K562 (cell line): Measurements from ENCODE around the gene SESN3. TPM values are rescaled to one million over a fixed set of nuclear protein-coding genes. Genes with fewer than 3 reads are reported as not detected.

ENCODE experiments used
- ATAC-seq: fragments of 200-7000 bp; cut with Tn5 transposase; 3 replicates; pipeline ENCODE4 v1.9.1; 2020; ENCODE audit warnings: moderate library complexity
- BruUV-seq: library from RNA; stranded (reverse); fragments of 400-500 nt; replicated peaks from 2 replicates; lab custom pipeline; 2021; lab: Mats Ljungman, UMichigan
- CTCF ChIA-PET: fragments of 300-600 bp; formaldehyde crosslinking; extraction: SDS; loops from one replicate; lab custom pipeline; 2021; ENCODE audit warnings: low intra/inter-chr PET ratio; lab: Yijun Ruan, JAX
- POLR2A ChIA-PET: fragments of 300-600, 350-650 bp; sonication (Branson Sonifier 250); formaldehyde crosslinking; extraction: SDS; loops from one replicate; lab custom pipeline; 2021; ENCODE audit warnings: antibody characterized with exemption, inconsistent platforms; lab: Yijun Ruan, JAX
- DNase-seq, 4 experiments: peaks; one replicate each; pipeline versions ENCODE4 v3.0.0 to v3.0.0-alpha.2; 2011 to 2018; ENCODE audit warnings: low spot score in 3 of 4, mixed read lengths in 3 of 4; ENCODE audit errors: extremely low read depth in 1 of 4
- FAIRE-seq: peaks from 2 replicates; lab custom pipeline; 2011; peaks lifted over from hg19 to GRCh38; lab: Jason Lieb, UNC
- H2AFZ ChIP-seq: 2 replicates; pipeline ENCODE4 v1.6.0; 2011; ENCODE audit warnings: low read depth, low read length, control low read depth, inconsistent platforms
- H3K27ac ChIP-seq: fragments of 200-600 bp; 3 replicates; pipeline ENCODE4 v1.8.0; 2011; ENCODE audit warnings: low read depth, mild to moderate bottlenecking, control low read depth, inconsistent platforms, low read length, moderate library complexity, mixed read lengths; ENCODE audit errors: extremely low read depth
- H3K27me3 ChIP-seq, 2 experiments: fragments of 300-600 bp in 1 of 2; 2 replicates in 1 of 2; 3 replicates in 1 of 2; pipeline versions ENCODE4 v1.6.0 to v1.8.0; 2011; ENCODE audit warnings: inconsistent platforms in 2 of 2, low read length in 2 of 2, mild to moderate bottlenecking in 1 of 2, mixed read lengths in 1 of 2, moderate library complexity in 1 of 2; ENCODE audit not compliant: control insufficient read depth in 2 of 2, insufficient read depth in 2 of 2
- H3K36me3 ChIP-seq: fragments of 300-600 bp; 3 replicates; pipeline ENCODE4 v1.8.0; 2011; ENCODE audit warnings: mild to moderate bottlenecking, low read length, inconsistent platforms; ENCODE audit not compliant: control insufficient read depth, insufficient read depth
- H3K4me1 ChIP-seq, 2 experiments: fragments of 200-600 bp in 1 of 2; replicated peaks in 1 of 2; 2 replicates in 1 of 2; 3 replicates in 1 of 2; pipeline versions ENCODE4 v1.5.1 to v1.8.0; 2011; ENCODE audit warnings: inconsistent platforms in 2 of 2, low read length in 2 of 2, mild to moderate bottlenecking in 1 of 2, mixed read lengths in 1 of 2, moderate library complexity in 1 of 2; ENCODE audit not compliant: control insufficient read depth in 2 of 2, insufficient read depth in 2 of 2
- H3K4me2 ChIP-seq: 2 replicates; pipeline ENCODE4 v1.6.1; 2011; ENCODE audit warnings: low read length, control low read depth, inconsistent platforms, mixed read lengths; ENCODE audit not compliant: insufficient read depth
- H3K4me3 ChIP-seq: fragments of 200-600 bp; sonication (generic), shearing (Covaris generic); 2 replicates; pipeline ENCODE4 v1.5.1; 2016; ENCODE audit warnings: control low read depth, inconsistent platforms
- H3K79me2 ChIP-seq: fragments of 200-600 bp; 3 replicates; pipeline ENCODE4 v1.8.0; 2011; ENCODE audit warnings: low read length, inconsistent platforms; ENCODE audit not compliant: control insufficient read depth, insufficient read depth
- H3K9ac ChIP-seq, 2 experiments: 2 replicates each; pipeline versions ENCODE4 v1.6.0 to v1.6.1; 2011; ENCODE audit warnings: low read depth in 2 of 2, low read length in 2 of 2, control low read depth in 1 of 2, inconsistent platforms in 1 of 2, mild to moderate bottlenecking in 1 of 2, mixed read lengths in 1 of 2; ENCODE audit not compliant: insufficient read depth in 1 of 2
- H3K9me1 ChIP-seq: one replicate; pipeline ENCODE4 v1.6.0; 2011; ENCODE audit warnings: inconsistent platforms, mild to moderate bottlenecking, low read length, moderate library complexity; ENCODE audit not compliant: control insufficient read depth, insufficient read depth
- H3K9me3 ChIP-seq: replicated peaks from 2 replicates; pipeline ENCODE4 v1.5.1; 2011; ENCODE audit warnings: low read depth, low read length, inconsistent platforms; ENCODE audit not compliant: control insufficient read depth, insufficient read depth
- H4K20me1 ChIP-seq: replicated peaks from 2 replicates; pipeline ENCODE4 v1.6.1; 2011; ENCODE audit warnings: low read length, inconsistent platforms, mixed read lengths; ENCODE audit not compliant: control insufficient read depth, insufficient read depth
- ARHGAP35 ChIP-seq: fragments of 450-650 bp; IDR thresholded peaks from 2 replicates; pipeline ENCODE4 v1.6.1; 2018; ENCODE audit not compliant: partially characterized antibody
- C11orf30 ChIP-seq: fragments of 450-650 bp; IDR thresholded peaks from 2 replicates; pipeline ENCODE4 v1.6.1; 2016; ENCODE audit warnings: low read depth, mild to moderate bottlenecking
- EZH2 ChIP-seq: IDR thresholded peaks from 2 replicates; pipeline ENCODE4 v1.6.1; 2012; ENCODE audit warnings: low read depth, mild to moderate bottlenecking, inconsistent platforms, low read length, borderline replicate concordance
- KAT7 ChIP-seq: sonication (generic); formaldehyde crosslinking; IDR thresholded peaks from 2 replicates; pipeline ENCODE4 v1.8.0; 2022; ENCODE audit warnings: missing genetic modification reagents, mild to moderate bottlenecking, borderline replicate concordance
- MAFG ChIP-seq: fragments of 450-650 bp; conservative IDR thresholded peaks from 2 replicates; pipeline ENCODE4 v1.6.1; 2016; ENCODE audit warnings: missing genetic modification characterization, missing compliant biosample characterization
- SMAD2 ChIP-seq: fragments of 150-350 bp; IDR thresholded peaks from 2 replicates; pipeline ENCODE4 v1.6.1; 2014; ENCODE audit warnings: low read depth, mild to moderate bottlenecking, low read length
- TBP ChIP-seq: optimal IDR thresholded peaks from 2 replicates; pipeline ENCODE3; 2011; ENCODE audit warnings: low read depth, low read length, improper control_type of control experiment
- ZNF316 ChIP-seq: fragments of 450-650 bp; IDR thresholded peaks from 2 replicates; pipeline ENCODE4 v1.6.1; 2016
- ZNF324 ChIP-seq: fragments of 250-450 bp; sonication (Bioruptor Pico); IDR thresholded peaks from 2 replicates; pipeline ENCODE4 v1.4.0; 2020; ENCODE audit warnings: mild to moderate bottlenecking
- ZNF431 ChIP-seq: sonication (generic); formaldehyde crosslinking; IDR thresholded peaks from 2 replicates; pipeline ENCODE4 v1.8.0; 2022; ENCODE audit warnings: mild to moderate bottlenecking, missing genetic modification reagents
- ZNF445 ChIP-seq: fragments of 250-450 bp; sonication (Bioruptor Pico); IDR thresholded peaks from 2 replicates; pipeline ENCODE4 v1.4.0; 2020; ENCODE audit warnings: low read depth, mild to moderate bottlenecking, moderate library complexity
- ZNF561 ChIP-seq: fragments of 450-650 bp; formaldehyde crosslinking; conservative IDR thresholded peaks from 2 replicates; pipeline ENCODE4 v1.4.0; 2020; ENCODE audit warnings: mild to moderate bottlenecking, moderate library complexity
- ZNF583 ChIP-seq: fragments of 250-450 bp; sonication (Bioruptor Pico); IDR thresholded peaks from 2 replicates; pipeline ENCODE4 v1.4.0; 2020
- ZNF609 ChIP-seq: sonication (generic); formaldehyde crosslinking; IDR thresholded peaks from 2 replicates; pipeline ENCODE4 v1.8.1; 2023; ENCODE audit warnings: missing genetic modification reagents, mild to moderate bottlenecking, borderline replicate concordance
- WGBS: fragments of 100-300 bp; shearing (Covaris generic); methylation state at CpG from one replicate; pipeline ENCODE4 v1.1.6; 2016; ENCODE audit warnings: low coverage, mixed read lengths; ENCODE audit not compliant: insufficient coverage; ENCODE audit errors: missing lambda C conversion rate; 5-methylcytosine and 5-hydroxymethylcytosine counted together
- in situ Hi-C: fragments of 300-500 bp; cut with MboI; formaldehyde crosslinking; loops from 4 replicates; pipeline ENCODE4 v1.15.0; 2018; ENCODE audit warnings: inconsistent platforms, mixed read lengths
- intact Hi-C: fragments of 100-400 bp; cut with micrococcal nuclease; formaldehyde crosslinking; loops from 2 replicates; pipeline ENCODE4 v1.14.2; 2022
- polyA plus RNA-seq, 8 experiments: library from polyadenylated mRNA; depleted of rRNA in 4 of 8; stranded (reverse) in 5 of 8; unstranded in 3 of 8; fragments of >200 nt; fragmentation: Nextera tagmentation in 2 of 8; fragmentation: Illumina TruSeq in 1 of 8; extraction: Ambion mirVana in 2 of 8; extraction: Trizol in 1 of 8; gene quantifications; 2 replicates each; pipeline versions ENCODE4 v1.2.1 to v1.2.3, GENCODE V29; 2011 to 2014; ENCODE audit warnings: inconsistent platforms in 1 of 8, missing spikeins in 1 of 8
- total RNA-seq, 7 experiments: library from RNA; depleted of rRNA in 6 of 7; stranded (reverse); fragments of >200 nt in 6 of 7; fragmentation: Illumina TruSeq in 2 of 7; extraction: Trizol in 2 of 7; gene quantifications; 2 replicates each; pipeline versions ENCODE4 v1.2.1 to v1.2.3, GENCODE V29; 2011 to 2021; ENCODE audit warnings: low replicate concordance in 1 of 7
- TF ChIP-seq, protein P1 (sequence below): sonication (generic); formaldehyde crosslinking; IDR thresholded peaks from 2 replicates; pipeline ENCODE4 v1.8.1; 2023; ENCODE audit warnings: mild to moderate bottlenecking, missing genetic modification reagents

SESN3 gene
- total and polyA plus RNA-seq, 9 of the 15 experiments (the other 6 are each of a cell fraction or from before 2014, with no cell fraction given) = 0.44 to 2.6 (median 1.5) TPM

DNA sequence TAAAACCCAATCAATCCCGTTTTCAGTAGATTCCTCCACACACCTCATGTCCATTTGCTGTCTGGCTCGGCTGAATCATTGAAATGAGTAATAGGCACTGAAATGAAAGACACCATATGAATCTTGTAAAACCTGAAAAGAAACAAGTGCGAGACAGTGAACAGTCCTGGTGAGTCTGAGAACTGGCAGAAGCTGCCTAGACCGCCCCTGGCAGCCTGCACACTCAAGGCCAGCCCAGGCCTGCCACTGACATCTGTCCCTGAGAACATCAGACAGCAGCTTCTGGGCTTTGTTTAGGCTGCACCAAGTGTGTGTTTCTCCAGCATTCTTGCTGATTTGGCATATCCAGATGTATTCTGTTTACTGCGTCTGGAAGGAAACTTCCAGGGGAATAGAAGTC, 96.5 kb downstream of the SESN3 start:
- Histone ChIP-seq H3K9me3 (no peaks in the 10 kb centered on the region), H2AFZ (no peak overlapping the region), H3K36me3 (no peaks in the 10 kb centered on the region; the same call in 2 of the 3 replicates), H3K27me3 (no peaks in the 10 kb centered on the region), H4K20me1 (no peaks in the 10 kb centered on the region), H3K4me3 (no peak overlapping the region), H3K4me1 (peaks cover 0 to 5% of the 10 kb centered on the region in 2 experiments; a peak in 2 of 5 replicates), H3K4me2 (no peak overlapping the region), H3K79me2 (no peaks in the 10 kb centered on the region), H3K9ac (0 out of 4 replicates have a peak overlapping the region, but pooled peaks of 1 of the 2 experiments have one; percentile 69), H3K9me1 (no peaks in the 10 kb centered on the region), H3K27ac (no peak overlapping the region)
- DNase-seq = no peak
- CTCF ChIA-PET = no interaction called here
- intact Hi-C loops = no loop called here
- no TSS peak for BruUV-seq
- in situ Hi-C loops = no loop called here
- POLR2A ChIA-PET = interaction anchor here (0.6 to 0.7 kb wide), 2 partner anchors 205 to 410 kb away, joined by 3 read pairs; no protein-coding TSS in a partner anchor
- 62% methylated on average over 5 of the region's 5 CpGs for WGBS
- FAIRE-seq = no peak
- ATAC-seq = 0 out of 3 replicates have a peak, but pooled peaks have one; percentile 30
- TF ChIP-seq C11orf30 (peak; percentile 45), EZH2 (no peak), MAFG (tag) (peak; percentile 50; the same call in 1 of the 2 replicates), TBP (no peak), KAT7 (CRISPR knock-in tag) (no peak), ZNF431 (CRISPR knock-in tag) (no peak), SMAD2 (no peak), ZNF583 (no peak), ARHGAP35 (no peak), ZNF561 (no peak), ZNF316 (peak; percentile 37), ZNF445 (CRISPR knock-in tag) (no peak), ZNF324 (CRISPR knock-in tag) (no peak), ZNF609 (CRISPR knock-in tag) (no peak)
- TF ChIP-seq, protein P1, sequence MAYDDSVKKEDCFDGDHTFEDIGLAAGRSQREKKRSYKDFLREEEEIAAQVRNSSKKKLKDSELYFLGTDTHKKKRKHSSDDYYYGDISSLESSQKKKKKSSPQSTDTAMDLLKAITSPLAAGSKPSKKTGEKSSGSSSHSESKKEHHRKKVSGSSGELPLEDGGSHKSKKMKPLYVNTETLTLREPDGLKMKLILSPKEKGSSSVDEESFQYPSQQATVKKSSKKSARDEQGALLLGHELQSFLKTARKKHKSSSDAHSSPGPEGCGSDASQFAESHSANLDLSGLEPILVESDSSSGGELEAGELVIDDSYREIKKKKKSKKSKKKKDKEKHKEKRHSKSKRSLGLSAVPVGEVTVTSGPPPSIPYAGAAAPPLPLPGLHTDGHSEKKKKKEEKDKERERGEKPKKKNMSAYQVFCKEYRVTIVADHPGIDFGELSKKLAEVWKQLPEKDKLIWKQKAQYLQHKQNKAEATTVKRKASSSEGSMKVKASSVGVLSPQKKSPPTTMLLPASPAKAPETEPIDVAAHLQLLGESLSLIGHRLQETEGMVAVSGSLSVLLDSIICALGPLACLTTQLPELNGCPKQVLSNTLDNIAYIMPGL (CRISPR knock-in tag) = no peak
